ENCODE measurements around the gene GRK7. TPM values are rescaled to one million over a fixed set of nuclear protein-coding genes. Genes with fewer than 3 reads are reported as not detected.

GRK7 gene
- total and polyA plus RNA-seq, 2 donors (not counting 1 experiment from before 2014, with no cell fraction given), result 0.12 TPM; not detected in 1

DNA sequence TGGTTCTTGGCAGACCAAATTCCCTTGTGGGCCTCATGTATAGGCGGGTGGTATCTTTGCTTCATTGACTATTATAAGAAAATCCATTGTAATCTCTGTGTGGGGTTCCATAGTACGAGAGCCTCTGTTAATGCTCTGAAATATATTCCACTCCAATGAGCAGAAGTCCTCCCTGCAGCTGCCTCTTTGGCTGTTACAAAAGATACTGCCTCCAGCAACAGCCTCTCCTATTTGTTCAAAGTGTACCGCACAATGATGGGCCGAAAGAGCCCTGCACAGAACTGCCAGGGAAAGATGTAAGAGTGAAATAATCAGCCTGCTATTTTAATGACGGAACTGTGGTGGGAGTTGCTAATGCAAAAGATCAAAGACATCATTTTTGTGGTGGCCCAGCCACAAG, 48.9 kb downstream of the GRK7 start:
- Histone ChIP-seq H3K9me3 (ENCODE audit: control extremely low read depth in 1 of 3, control insufficient read depth in 2 of 3, insufficient read depth in 1 of 3, low read length in 2 of 3) (peaks cover 0 to 5% (median 0%) of the 10 kb centered on the region in 3 donors), H3K36me3 (replicated peaks in 1 of 2; ENCODE audit: control extremely low read depth in 1 of 2, control insufficient read depth in 1 of 2, extremely low read depth in 1 of 2, insufficient read depth in 2 of 2, low read length in 1 of 2) (no peaks in the 10 kb centered on the region), H3K4me3 (ENCODE audit: control extremely low read depth in 1 of 5, extremely low read depth in 1 of 5, insufficient read depth in 1 of 5, low read depth in 2 of 5, low read length in 4 of 5) (no peak overlapping the region), H3K4me2 (replicated peaks; ENCODE audit: low read depth, low read length, poor library complexity, severe bottlenecking) (no peak overlapping the region), H3K9ac (ENCODE audit: low read length) (no peak overlapping the region), H2AFZ (ENCODE audit: insufficient read depth, low read depth, low read length, poor library complexity, severe bottlenecking) (no peak overlapping the region), H3K27ac (ENCODE audit: low read length in 2 of 2) (no peak overlapping the region), H4K20me1 (ENCODE audit: control insufficient read depth, insufficient read depth, low read length, poor library complexity, severe bottlenecking) (no peaks in the 10 kb centered on the region), H3K79me2 (ENCODE audit: control insufficient read depth, insufficient read depth, low read length) (no peaks in the 10 kb centered on the region), H3K27me3 (replicated peaks in 1 of 4; ENCODE audit: control extremely low read depth in 1 of 4, control insufficient read depth in 3 of 4, insufficient read depth in 4 of 4, low read length in 3 of 4) (peaks cover 0 to 6% (median 4%) of the 10 kb centered on the region in 4 experiments), H3K4me1 (ENCODE audit: control insufficient read depth in 2 of 2, insufficient read depth in 2 of 2, low read length in 2 of 2) (no peaks in the 10 kb centered on the region)
- intact Hi-C loops (cut with micrococcal nuclease), result no loop called here
- no peak for DNase-seq
- Mint-ChIP-seq H3K4me1 (no peaks in the 10 kb centered on the region), H3K27me3 (peaks cover 19% of the 10 kb centered on the region), H3K9me3 (ENCODE audit: insufficient read depth) (peaks cover 3% of the 10 kb centered on the region), H3K4me3 (no peak overlapping the region), H3K27ac (no peak overlapping the region)
- 63% methylated on average over 1 of the region's 5 CpGs for WGBS (ENCODE audit: insufficient coverage)
- ChIA-PET CTCF (no interaction called here), POLR2A (no interaction called here)
- no peak for ATAC-seq (ENCODE audit: low read depth)
- TF ChIP-seq CTCF (IDR thresholded peaks at IDR 0.05) (no peak), EZH2 (IDR thresholded peaks at IDR 0.05; ENCODE audit: borderline replicate concordance, insufficient read depth, low read depth, low read length, poor library complexity, severe bottlenecking) (no peak)

DNA sequence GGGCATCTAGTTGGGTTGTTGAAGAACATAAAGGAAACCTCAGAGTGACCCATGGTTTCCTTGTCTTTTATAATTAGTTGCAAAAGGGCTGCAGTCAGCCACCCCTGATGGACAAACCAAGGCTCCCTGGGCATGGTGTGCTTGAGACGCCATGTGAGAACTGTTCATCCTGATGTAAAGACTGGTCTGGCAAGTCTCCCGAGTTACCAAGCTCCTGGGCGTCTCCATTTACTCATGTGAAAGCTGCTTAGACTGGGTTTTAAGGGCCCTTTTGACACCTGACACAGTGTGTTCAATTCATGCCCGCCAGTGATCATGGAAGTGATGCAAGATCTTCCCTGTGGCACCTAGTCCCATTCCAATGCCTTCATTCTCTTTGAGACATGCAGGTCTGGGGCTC, 49.4 kb downstream of the GRK7 start:
- Mint-ChIP-seq H3K4me1 (no peaks in the 10 kb centered on the region), H3K4me3 (no peak overlapping the region)
- POLR2A ChIA-PET, result no interaction called here

More for the DNA sequence above, 49.4 kb downstream of the GRK7 start:
- H2AFZ ChIP-seq (ENCODE audit: insufficient read depth, low read depth, low read length, poor library complexity, severe bottlenecking), result no peak overlapping the region
- ATAC-seq (ENCODE audit: low read depth) (no peak), DNase-seq (no peak)
- peaks cover 0 to 5% (median 0%) of the 10 kb centered on the region in 3 donors for H3K9me3 ChIP-seq (ENCODE audit: control extremely low read depth in 1 of 3, control insufficient read depth in 2 of 3, insufficient read depth in 1 of 3, low read length in 2 of 3)
- intact Hi-C loops (cut with micrococcal nuclease), result no loop called here
- H3K4me2 ChIP-seq (replicated peaks; ENCODE audit: low read depth, low read length, poor library complexity, severe bottlenecking), result no peak overlapping the region
- TF ChIP-seq CTCF (IDR thresholded peaks at IDR 0.05) (no peak), EZH2 (IDR thresholded peaks at IDR 0.05; ENCODE audit: borderline replicate concordance, insufficient read depth, low read depth, low read length, poor library complexity, severe bottlenecking) (no peak)
- H3K9ac ChIP-seq (ENCODE audit: low read length), result no peak overlapping the region
- CTCF ChIA-PET, result no interaction called here
- H4K20me1 ChIP-seq (ENCODE audit: control insufficient read depth, insufficient read depth, low read length, poor library complexity, severe bottlenecking), result no peaks in the 10 kb centered on the region
- no peaks in the 10 kb centered on the region for H3K36me3 ChIP-seq (replicated peaks in 1 of 2; ENCODE audit: control extremely low read depth in 1 of 2, control insufficient read depth in 1 of 2, extremely low read depth in 1 of 2, insufficient read depth in 2 of 2, low read length in 1 of 2)
- H3K27me3 ChIP-seq (replicated peaks in 1 of 4; ENCODE audit: control extremely low read depth in 1 of 4, control insufficient read depth in 3 of 4, insufficient read depth in 4 of 4, low read length in 3 of 4), result peaks cover 0 to 6% (median 4%) of the 10 kb centered on the region in 4 experiments
- peaks cover 21% of the 10 kb centered on the region for H3K27me3 Mint-ChIP-seq
- H3K27ac Mint-ChIP-seq, result no peak overlapping the region
- H3K4me1 ChIP-seq (ENCODE audit: control insufficient read depth in 2 of 2, insufficient read depth in 2 of 2, low read length in 2 of 2), result no peaks in the 10 kb centered on the region
- H3K27ac ChIP-seq (ENCODE audit: low read length in 2 of 2), result no peak overlapping the region
- H3K9me3 Mint-ChIP-seq (ENCODE audit: insufficient read depth), result peaks cover 3% of the 10 kb centered on the region
- 63% methylated on average over 3 of the region's 4 CpGs for WGBS (ENCODE audit: insufficient coverage)
- H3K4me3 ChIP-seq (ENCODE audit: control extremely low read depth in 1 of 5, extremely low read depth in 1 of 5, insufficient read depth in 1 of 5, low read depth in 2 of 5, low read length in 4 of 5), result no peak overlapping the region
- no peaks in the 10 kb centered on the region for H3K79me2 ChIP-seq (ENCODE audit: control insufficient read depth, insufficient read depth, low read length)

Small RNA genes lying within 50 kb of the gene (small RNA-seq; reads per million reads assigned to genes)
- gene AC112771.1 (ENCODE audit: insufficient read length, low read depth, low replicate concordance), result not detected

Other genes starting within 250 kb of the GRK7 start
- 40.9 and 47.2 TPM in 2 replicates for gene RNF7, start 25.1 kb upstream of the GRK7 start, total RNA-seq
- 37.3 and 38.0 TPM in 2 replicates for gene RNF7, start 25.1 kb upstream of the GRK7 start, polyA plus RNA-seq
- 23.9 and 28.8 TPM in 2 replicates for gene ATP1B3, start 113.2 kb downstream of the GRK7 start, total RNA-seq
- 20.7 and 45.0 TPM in 2 replicates for gene ATP1B3, start 113.2 kb downstream of the GRK7 start, polyA plus RNA-seq

Data from B cell (primary cell).